Vagina (tissue), 2 donors: Measurements from ENCODE around the gene HMCN2.

ENCODE experiments used
- POLR2A ChIP-seq, 2 donors: fragments of 450-650 bp; IDR thresholded peaks; one replicate each; pipeline ENCODE4 v1.6.1; 2017; ENCODE audit warnings: antibody characterized with exemption in 2 of 2, mild to moderate bottlenecking in 2 of 2, moderate library complexity in 2 of 2
- POLR2AphosphoS5 ChIP-seq, 2 donors: sonication (generic); formaldehyde crosslinking; IDR thresholded peaks; one replicate each; pipeline ENCODE4 v1.9.0; 2017; ENCODE audit warnings: antibody characterized with exemption in 2 of 2, mild to moderate bottlenecking in 2 of 2, low read depth in 1 of 2; ENCODE audit not compliant: insufficient read depth in 1 of 2
- TF ChIP-seq, protein P1 (sequence below), 3 experiments: fragments of 450-650 bp in 2 of 3; fragments of 200-600 bp in 1 of 3; sonication (generic) in 1 of 3; IDR thresholded peaks; one replicate each; pipeline ENCODE4 v1.5.1; 2017 to 2019; ENCODE audit warnings: antibody characterized with exemption in 3 of 3, mild to moderate bottlenecking in 2 of 3, moderate library complexity in 2 of 3

DNA sequence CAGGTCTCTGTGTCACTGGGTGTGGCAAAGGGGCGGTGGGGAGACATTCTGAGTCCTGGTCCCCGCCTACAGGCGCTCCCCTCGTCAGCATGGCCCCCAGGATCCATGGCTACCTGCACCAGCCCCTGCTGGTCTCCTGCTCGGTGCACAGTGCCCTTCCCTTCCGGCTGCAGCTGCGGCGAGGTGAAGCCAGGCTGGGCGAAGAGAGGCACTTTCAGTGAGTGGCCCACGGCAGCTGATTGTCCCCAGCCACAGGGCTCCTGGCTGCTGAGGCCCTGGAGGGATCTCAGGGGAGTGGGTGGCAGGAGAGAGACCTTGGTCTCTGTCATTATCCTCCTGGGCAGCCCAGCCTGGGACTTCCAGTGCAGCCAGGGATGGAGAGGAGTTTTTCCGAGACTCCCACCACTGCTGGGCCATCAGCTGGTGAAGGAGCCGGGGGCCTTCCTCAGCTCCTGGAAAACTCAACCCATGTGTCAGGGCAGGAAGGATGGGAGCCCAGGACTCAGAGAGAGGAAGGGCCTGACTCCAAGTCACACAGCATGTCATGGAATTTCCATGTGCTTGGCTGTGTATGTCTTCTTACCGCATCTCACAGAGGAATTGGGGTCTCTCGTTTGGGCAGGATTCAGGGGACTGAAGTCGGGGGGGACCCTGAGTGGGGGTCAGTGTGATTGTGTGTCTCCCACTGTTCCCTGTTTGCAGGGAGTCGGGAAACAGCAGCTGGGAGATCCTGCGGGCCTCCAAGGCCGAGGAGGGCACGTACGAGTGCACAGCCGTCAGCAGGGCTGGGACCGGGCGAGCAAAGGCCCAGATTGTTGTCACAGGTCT lies 37.4 kb downstream of the HMCN2 start:
- TF ChIP-seq, protein P1, sequence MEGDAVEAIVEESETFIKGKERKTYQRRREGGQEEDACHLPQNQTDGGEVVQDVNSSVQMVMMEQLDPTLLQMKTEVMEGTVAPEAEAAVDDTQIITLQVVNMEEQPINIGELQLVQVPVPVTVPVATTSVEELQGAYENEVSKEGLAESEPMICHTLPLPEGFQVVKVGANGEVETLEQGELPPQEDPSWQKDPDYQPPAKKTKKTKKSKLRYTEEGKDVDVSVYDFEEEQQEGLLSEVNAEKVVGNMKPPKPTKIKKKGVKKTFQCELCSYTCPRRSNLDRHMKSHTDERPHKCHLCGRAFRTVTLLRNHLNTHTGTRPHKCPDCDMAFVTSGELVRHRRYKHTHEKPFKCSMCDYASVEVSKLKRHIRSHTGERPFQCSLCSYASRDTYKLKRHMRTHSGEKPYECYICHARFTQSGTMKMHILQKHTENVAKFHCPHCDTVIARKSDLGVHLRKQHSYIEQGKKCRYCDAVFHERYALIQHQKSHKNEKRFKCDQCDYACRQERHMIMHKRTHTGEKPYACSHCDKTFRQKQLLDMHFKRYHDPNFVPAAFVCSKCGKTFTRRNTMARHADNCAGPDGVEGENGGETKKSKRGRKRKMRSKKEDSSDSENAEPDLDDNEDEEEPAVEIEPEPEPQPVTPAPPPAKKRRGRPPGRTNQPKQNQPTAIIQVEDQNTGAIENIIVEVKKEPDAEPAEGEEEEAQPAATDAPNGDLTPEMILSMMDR (IDR thresholded peaks at IDR 0.05), result no peak
- TF ChIP-seq POLR2A (IDR thresholded peaks at IDR 0.05) (no peak), POLR2AphosphoS5 (IDR thresholded peaks at IDR 0.05; ENCODE audit: insufficient read depth in 1 of 2, low read depth in 1 of 2) (no peak)
